WTC11 (cell line): ENCODE measurements around the gene ST6GALNAC3. TPM values are rescaled to one million over a fixed set of nuclear protein-coding genes. Genes with fewer than 3 reads are reported as not detected.

Experiments
- ATAC-seq: fragments of 200-7000 bp; cut with Tn5 transposase; 2 replicates; pipeline ENCODE4 v1.10.0; 2021; ENCODE audit warnings: mild to moderate bottlenecking, moderate library complexity
- CTCF ChIA-PET: fragments of 300-600 bp; sonication (Branson Sonifier 250); formaldehyde crosslinking; loops from one replicate; lab custom pipeline; 2021; ENCODE audit warnings: antibody characterized with exemption; lab: Charles Lee
- POLR2A ChIA-PET: fragments of 350-600 bp; sonication (Branson Sonifier 250); formaldehyde crosslinking; loops from one replicate; lab custom pipeline; 2021; ENCODE audit warnings: antibody characterized with exemption; lab: Charles Lee
- DNase-seq: peaks from one replicate; pipeline ENCODE4 v3.0.0; 2021; ENCODE audit warnings: low spot score
- H3K27ac Mint-ChIP-seq: 2 replicates; pipeline ENCODE4 v1.8.0; 2021; ENCODE audit warnings: mixed read lengths
- H3K27me3 Mint-ChIP-seq: 2 replicates; pipeline ENCODE4 v1.8.0; 2021; ENCODE audit warnings: low read depth, mild to moderate bottlenecking, moderate library complexity, mixed read lengths
- H3K36me3 Mint-ChIP-seq: 2 replicates; pipeline ENCODE4 v1.8.0; 2021; ENCODE audit warnings: mixed read lengths
- H3K4me1 Mint-ChIP-seq: 2 replicates; pipeline ENCODE4 v1.8.0; 2022; ENCODE audit warnings: mixed read lengths
- H3K4me3 Mint-ChIP-seq: 2 replicates; pipeline ENCODE4 v1.8.0; 2021; ENCODE audit warnings: mild to moderate bottlenecking, moderate library complexity, mixed read lengths
- H3K9me3 Mint-ChIP-seq: 2 replicates; pipeline ENCODE4 v1.8.0; 2021; ENCODE audit warnings: mixed read lengths
- AR ChIP-seq: fragments of 250-450 bp; sonication (Bioruptor Pico); IDR thresholded peaks from 2 replicates; pipeline ENCODE4 v1.9.0; 2021; ENCODE audit warnings: mild to moderate bottlenecking
- ATF1 ChIP-seq: sonication (generic); formaldehyde crosslinking; IDR thresholded peaks from 2 replicates; pipeline ENCODE4 v1.8.1; 2023; ENCODE audit warnings: mild to moderate bottlenecking, moderate library complexity, missing genetic modification reagents
- CDX4 ChIP-seq: fragments of 250-450 bp; sonication (Bioruptor Pico); IDR thresholded peaks from 2 replicates; pipeline ENCODE4 v1.9.0; 2021; ENCODE audit warnings: moderate library complexity, mild to moderate bottlenecking, inconsistent platforms, borderline replicate concordance
- ELF4 ChIP-seq: sonication (generic); formaldehyde crosslinking; IDR thresholded peaks from 2 replicates; pipeline ENCODE4 v1.8.1; 2022; ENCODE audit warnings: low read depth, mild to moderate bottlenecking, moderate library complexity, missing genetic modification reagents
- HMGXB4 ChIP-seq: sonication (generic); formaldehyde crosslinking; IDR thresholded peaks from 2 replicates; pipeline ENCODE4 v1.8.1; 2023; ENCODE audit warnings: mild to moderate bottlenecking, moderate library complexity, missing genetic modification reagents
- IRF1 ChIP-seq: sonication (generic); formaldehyde crosslinking; IDR thresholded peaks from 2 replicates; pipeline ENCODE4 v1.8.0; 2023; ENCODE audit warnings: missing genetic modification reagents
- JAZF1 ChIP-seq: fragments of 250-450 bp; sonication (Bioruptor Pico); IDR thresholded peaks from 2 replicates; pipeline ENCODE4 v1.9.0; 2021; ENCODE audit warnings: moderate library complexity, mild to moderate bottlenecking, inconsistent platforms
- KAT7 ChIP-seq: sonication (generic); formaldehyde crosslinking; IDR thresholded peaks from 2 replicates; pipeline ENCODE4 v1.8.1; 2023; ENCODE audit warnings: missing genetic modification reagents, mild to moderate bottlenecking, borderline replicate concordance
- MXD4 ChIP-seq: fragments of 250-450 bp; sonication (Bioruptor Pico); IDR thresholded peaks from 2 replicates; pipeline ENCODE4 v1.8.0; 2021; ENCODE audit warnings: mild to moderate bottlenecking, moderate library complexity, borderline replicate concordance
- MYBL2 ChIP-seq: sonication (generic); formaldehyde crosslinking; IDR thresholded peaks from 2 replicates; pipeline ENCODE4 v1.8.1; 2023; ENCODE audit warnings: mild to moderate bottlenecking, moderate library complexity, missing genetic modification reagents
- NR1H2 ChIP-seq: sonication (generic); formaldehyde crosslinking; IDR thresholded peaks from 2 replicates; pipeline ENCODE4 v1.9.0; 2021; ENCODE audit warnings: mild to moderate bottlenecking, moderate library complexity, missing genetic modification reagents
- NR3C1 ChIP-seq: sonication (generic); formaldehyde crosslinking; conservative IDR thresholded peaks from 2 replicates; pipeline ENCODE4 v1.8.1; 2023; ENCODE audit warnings: low read depth, mild to moderate bottlenecking, missing genetic modification reagents
- OVOL2 ChIP-seq: fragments of 250-450 bp; sonication (Bioruptor Pico); IDR thresholded peaks from 2 replicates; pipeline ENCODE4 v1.9.0; 2021; ENCODE audit warnings: mild to moderate bottlenecking, borderline replicate concordance
- RELA ChIP-seq: sonication (generic); formaldehyde crosslinking; IDR thresholded peaks from 2 replicates; pipeline ENCODE4 v1.8.1; 2022; ENCODE audit warnings: missing genetic modification reagents, mild to moderate bottlenecking, borderline replicate concordance
- SMAD3 ChIP-seq: sonication (generic); formaldehyde crosslinking; IDR thresholded peaks from 2 replicates; pipeline ENCODE4 v1.8.0; 2022; ENCODE audit warnings: missing genetic modification reagents, mild to moderate bottlenecking, borderline replicate concordance
- SP1 ChIP-seq: sonication (generic); formaldehyde crosslinking; conservative IDR thresholded peaks from 2 replicates; pipeline ENCODE4 v1.8.1; 2022; ENCODE audit warnings: missing genetic modification reagents
- TCF7 ChIP-seq: sonication (generic); formaldehyde crosslinking; IDR thresholded peaks from 2 replicates; pipeline ENCODE4 v1.8.0; 2022; ENCODE audit warnings: mild to moderate bottlenecking, low read depth, missing genetic modification reagents, moderate library complexity
- TEAD1 ChIP-seq: sonication (generic); formaldehyde crosslinking; IDR thresholded peaks from 2 replicates; pipeline ENCODE4 v1.8.0; 2022; ENCODE audit warnings: mild to moderate bottlenecking, missing genetic modification reagents
- ZBTB43 ChIP-seq: sonication (generic); formaldehyde crosslinking; IDR thresholded peaks from 2 replicates; pipeline ENCODE4 v1.8.1; 2023; ENCODE audit warnings: mild to moderate bottlenecking, missing genetic modification reagents
- ZNF138 ChIP-seq: sonication (generic); formaldehyde crosslinking; conservative IDR thresholded peaks from 2 replicates; pipeline ENCODE4 v1.8.1; 2022; ENCODE audit warnings: mild to moderate bottlenecking, moderate library complexity, missing genetic modification reagents
- total RNA-seq: library from RNA; stranded (reverse); gene quantifications from 3 replicates; pipeline ENCODE4 v1.2.3, GENCODE V29; 2021
- TF ChIP-seq, protein P1 (sequence below): fragments of 250-450 bp; sonication (Bioruptor Pico); IDR thresholded peaks from 2 replicates; pipeline ENCODE4 v1.9.0; 2021; ENCODE audit warnings: mild to moderate bottlenecking, borderline replicate concordance
- TF ChIP-seq, protein P2 (sequence below): sonication (generic); formaldehyde crosslinking; conservative IDR thresholded peaks from 2 replicates; pipeline ENCODE4 v1.8.1; 2022; ENCODE audit warnings: mild to moderate bottlenecking, missing genetic modification reagents
- TF ChIP-seq, protein P3 (sequence below): sonication (generic); formaldehyde crosslinking; IDR thresholded peaks from 2 replicates; pipeline ENCODE4 v1.8.1; 2023; ENCODE audit warnings: mild to moderate bottlenecking, missing genetic modification reagents, moderate library complexity

ST6GALNAC3 gene
- total RNA-seq, 1 experiment from 2014 or later = 11.9 TPM

- POLR2A ChIA-PET = no interaction called here
- DNase-seq (no peak), ATAC-seq (no peak)
- Mint-ChIP-seq H3K27me3 (no peaks in the 10 kb centered on the region), H3K36me3 (no peaks in the 10 kb centered on the region), H3K4me3 (no peak overlapping the region), H3K9me3 (peaks cover 6% of the 10 kb centered on the region; the same call in 1 of the 2 replicates), H3K27ac (no peak overlapping the region), H3K4me1 (peaks cover 33% of the 10 kb centered on the region)
- CTCF ChIA-PET = no interaction called here
- TF ChIP-seq IRF1 (CRISPR knock-in tag) = no peak
- no peak for TF ChIP-seq ATF1 (CRISPR knock-in tag)
- TF ChIP-seq HMGXB4 (CRISPR knock-in tag) = no peak
- no peak for TF ChIP-seq SP1 (CRISPR knock-in tag)
- no peak for TF ChIP-seq NR1H2
- TF ChIP-seq OVOL2 (CRISPR knock-in tag) = no peak
- no peak for TF ChIP-seq SMAD3 (CRISPR knock-in tag)
- no peak for TF ChIP-seq ELF4 (CRISPR knock-in tag)
- TF ChIP-seq, protein P1, sequence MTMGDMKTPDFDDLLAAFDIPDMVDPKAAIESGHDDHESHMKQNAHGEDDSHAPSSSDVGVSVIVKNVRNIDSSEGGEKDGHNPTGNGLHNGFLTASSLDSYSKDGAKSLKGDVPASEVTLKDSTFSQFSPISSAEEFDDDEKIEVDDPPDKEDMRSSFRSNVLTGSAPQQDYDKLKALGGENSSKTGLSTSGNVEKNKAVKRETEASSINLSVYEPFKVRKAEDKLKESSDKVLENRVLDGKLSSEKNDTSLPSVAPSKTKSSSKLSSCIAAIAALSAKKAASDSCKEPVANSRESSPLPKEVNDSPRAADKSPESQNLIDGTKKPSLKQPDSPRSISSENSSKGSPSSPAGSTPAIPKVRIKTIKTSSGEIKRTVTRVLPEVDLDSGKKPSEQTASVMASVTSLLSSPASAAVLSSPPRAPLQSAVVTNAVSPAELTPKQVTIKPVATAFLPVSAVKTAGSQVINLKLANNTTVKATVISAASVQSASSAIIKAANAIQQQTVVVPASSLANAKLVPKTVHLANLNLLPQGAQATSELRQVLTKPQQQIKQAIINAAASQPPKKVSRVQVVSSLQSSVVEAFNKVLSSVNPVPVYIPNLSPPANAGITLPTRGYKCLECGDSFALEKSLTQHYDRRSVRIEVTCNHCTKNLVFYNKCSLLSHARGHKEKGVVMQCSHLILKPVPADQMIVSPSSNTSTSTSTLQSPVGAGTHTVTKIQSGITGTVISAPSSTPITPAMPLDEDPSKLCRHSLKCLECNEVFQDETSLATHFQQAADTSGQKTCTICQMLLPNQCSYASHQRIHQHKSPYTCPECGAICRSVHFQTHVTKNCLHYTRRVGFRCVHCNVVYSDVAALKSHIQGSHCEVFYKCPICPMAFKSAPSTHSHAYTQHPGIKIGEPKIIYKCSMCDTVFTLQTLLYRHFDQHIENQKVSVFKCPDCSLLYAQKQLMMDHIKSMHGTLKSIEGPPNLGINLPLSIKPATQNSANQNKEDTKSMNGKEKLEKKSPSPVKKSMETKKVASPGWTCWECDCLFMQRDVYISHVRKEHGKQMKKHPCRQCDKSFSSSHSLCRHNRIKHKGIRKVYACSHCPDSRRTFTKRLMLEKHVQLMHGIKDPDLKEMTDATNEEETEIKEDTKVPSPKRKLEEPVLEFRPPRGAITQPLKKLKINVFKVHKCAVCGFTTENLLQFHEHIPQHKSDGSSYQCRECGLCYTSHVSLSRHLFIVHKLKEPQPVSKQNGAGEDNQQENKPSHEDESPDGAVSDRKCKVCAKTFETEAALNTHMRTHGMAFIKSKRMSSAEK (CRISPR knock-in tag) = no peak
- TF ChIP-seq ZBTB43 (CRISPR knock-in tag) = no peak
- TF ChIP-seq MXD4 (CRISPR knock-in tag) = no peak
- TF ChIP-seq CDX4 (CRISPR knock-in tag) = no peak
- TF ChIP-seq, protein P2, sequence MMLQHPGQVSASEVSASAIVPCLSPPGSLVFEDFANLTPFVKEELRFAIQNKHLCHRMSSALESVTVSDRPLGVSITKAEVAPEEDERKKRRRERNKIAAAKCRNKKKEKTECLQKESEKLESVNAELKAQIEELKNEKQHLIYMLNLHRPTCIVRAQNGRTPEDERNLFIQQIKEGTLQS = no peak
- TF ChIP-seq, protein P3, sequence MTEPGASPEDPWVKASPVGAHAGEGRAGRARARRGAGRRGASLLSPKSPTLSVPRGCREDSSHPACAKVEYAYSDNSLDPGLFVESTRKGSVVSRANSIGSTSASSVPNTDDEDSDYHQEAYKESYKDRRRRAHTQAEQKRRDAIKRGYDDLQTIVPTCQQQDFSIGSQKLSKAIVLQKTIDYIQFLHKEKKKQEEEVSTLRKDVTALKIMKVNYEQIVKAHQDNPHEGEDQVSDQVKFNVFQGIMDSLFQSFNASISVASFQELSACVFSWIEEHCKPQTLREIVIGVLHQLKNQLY = no peak
- TF ChIP-seq RELA = no peak
These were observed 193.1 kb downstream of the ST6GALNAC3 start for GRCh38 chr1:76267631-76268030.

DNA sequence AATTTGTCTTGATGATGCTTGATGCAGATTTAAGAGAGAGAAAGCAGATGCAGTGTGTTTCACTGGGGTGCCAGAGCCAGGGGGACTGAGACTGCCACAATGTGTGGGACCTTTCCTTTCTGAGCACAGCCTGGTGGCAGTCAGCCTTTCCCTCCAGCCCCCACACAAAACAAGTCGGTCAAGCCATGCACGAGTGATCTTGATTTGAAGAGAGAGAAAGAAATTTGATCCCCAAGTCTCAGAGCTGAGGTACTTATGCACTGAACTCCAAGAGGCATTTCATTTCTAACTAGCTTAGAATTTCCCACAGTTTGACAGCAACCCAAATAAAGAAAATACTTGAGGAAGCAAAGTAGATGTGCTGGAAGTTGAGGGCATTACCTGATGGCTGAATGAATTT, 193.8 kb downstream of the ST6GALNAC3 start:
- Mint-ChIP-seq H3K27me3 (no peaks in the 10 kb centered on the region), H3K36me3 (no peaks in the 10 kb centered on the region), H3K9me3 (peaks cover 5% of the 10 kb centered on the region; the same call in 1 of the 2 replicates), H3K4me3 (no peak overlapping the region), H3K27ac (peak overlapping the region; percentile 5; the same call in 1 of the 2 replicates), H3K4me1 (peaks cover 32% of the 10 kb centered on the region)
- POLR2A ChIA-PET = no interaction called here
- DNase-seq = no peak
- CTCF ChIA-PET = interaction anchor here (1.0 kb wide), 1 partner anchor 114 kb away, joined by 3 read pairs; no protein-coding TSS in a partner anchor
- peak; percentile 38; the same call in 1 of the 2 replicates for ATAC-seq
- TF ChIP-seq AR = no peak
- no peak for TF ChIP-seq ZNF138
- no peak for TF ChIP-seq JAZF1 (CRISPR knock-in tag)
- no peak for TF ChIP-seq TEAD1 (CRISPR knock-in tag)
- no peak for TF ChIP-seq TCF7 (CRISPR knock-in tag)
- TF ChIP-seq KAT7 (CRISPR knock-in tag) = no peak
- TF ChIP-seq NR3C1 (CRISPR knock-in tag) = no peak
- no peak for TF ChIP-seq MYBL2 (CRISPR knock-in tag)
